HepG2 (cell line): ENCODE measurements around the gene ACBD6. TPM values are rescaled to one million over a fixed set of nuclear protein-coding genes. Genes with fewer than 3 reads are reported as not detected.
"Not testable (repeated sequence)": the region's sequence is repeated elsewhere in the genome, so short reads cannot be mapped to it uniquely, and the experiment has no call there.

ENCODE experiments used
- ATAC-seq: fragments of 200-7000 bp; cut with Tn5 transposase; 3 replicates; pipeline ENCODE4 v1.9.1; 2020; ENCODE audit warnings: mild to moderate bottlenecking, moderate library complexity
- BruUV-seq: library from RNA; stranded (reverse); fragments of 400-500 nt; replicated peaks from 2 replicates; lab custom pipeline; 2021; lab: Mats Ljungman, UMichigan
- CTCF ChIA-PET: fragments of 300-600 bp; formaldehyde crosslinking; extraction: SDS; loops from one replicate; lab custom pipeline; 2021; ENCODE audit warnings: low total read pairs, inconsistent platforms, low intra/inter-chr PET ratio; lab: Yijun Ruan, JAX
- POLR2A ChIA-PET: fragments of 350-600 bp; sonication (Branson Sonifier 250); formaldehyde crosslinking; loops from one replicate; lab custom pipeline; 2020; ENCODE audit warnings: antibody characterized with exemption, inconsistent platforms; lab: Yijun Ruan, JAX
- DNase-seq: peaks from one replicate; pipeline ENCODE4 v3.0.0-alpha.2; 2015; ENCODE audit warnings: low spot score
- FAIRE-seq: peaks from 3 replicates; lab custom pipeline; 2011; peaks lifted over from hg19 to GRCh38; lab: Jason Lieb, UNC
- H2AFZ ChIP-seq: one replicate; pipeline ENCODE4 v1.6.1; 2011; ENCODE audit warnings: low read length, inconsistent platforms
- H3K27ac ChIP-seq: fragments of 300-600 bp; 3 replicates; pipeline ENCODE4 v1.8.0; 2011; ENCODE audit warnings: mixed run types, mild to moderate bottlenecking, mixed read lengths, low read length, inconsistent platforms; ENCODE audit not compliant: insufficient read depth; ENCODE audit errors: extremely low read length
- H3K27me3 ChIP-seq, 2 experiments: fragments of 200-600 bp in 1 of 2; 2 replicates in 1 of 2; 3 replicates in 1 of 2; pipeline versions ENCODE4 v1.6.0 to v1.8.0; 2011; ENCODE audit warnings: low read length in 2 of 2, mild to moderate bottlenecking in 2 of 2, moderate library complexity in 2 of 2, inconsistent platforms in 1 of 2; ENCODE audit not compliant: insufficient read depth in 2 of 2, control insufficient read depth in 1 of 2
- H3K36me3 ChIP-seq, 2 experiments: fragments of 200-600 bp in 1 of 2; replicated peaks in 1 of 2; 2 replicates in 1 of 2; 3 replicates in 1 of 2; pipeline versions ENCODE4 v1.5.1 to v1.8.0; 2011; ENCODE audit warnings: low read length in 2 of 2, inconsistent platforms in 1 of 2; ENCODE audit not compliant: insufficient read depth in 2 of 2, control insufficient read depth in 1 of 2
- H3K4me1 ChIP-seq: 2 replicates; pipeline ENCODE4 v1.5.1; 2012; ENCODE audit warnings: low read length, inconsistent platforms; ENCODE audit not compliant: insufficient read depth
- H3K4me2 ChIP-seq: 2 replicates; pipeline ENCODE4 v1.6.0; 2011; ENCODE audit warnings: low read depth, low read length, inconsistent platforms
- H3K4me3 ChIP-seq, 3 experiments: fragments of 200-600 bp in 1 of 3; sonication (generic), shearing (Covaris generic) in 1 of 3; replicated peaks in 1 of 3; 2 replicates each; pipeline ENCODE4 v1.5.1; 2011 to 2016; ENCODE audit warnings: low read length in 3 of 3, inconsistent platforms in 2 of 3, low read depth in 2 of 3, mild to moderate bottlenecking in 2 of 3, control low read depth in 1 of 3, mixed read lengths in 1 of 3; ENCODE audit not compliant: insufficient read depth in 1 of 3
- H3K79me2 ChIP-seq: one replicate; pipeline ENCODE4 v1.6.1; 2011; ENCODE audit warnings: low read length, inconsistent platforms; ENCODE audit not compliant: insufficient read depth
- H3K9ac ChIP-seq: 2 replicates; pipeline ENCODE4 v1.6.0; 2011; ENCODE audit warnings: mild to moderate bottlenecking, low read depth, low read length, inconsistent platforms; ENCODE audit not compliant: insufficient read depth
- H3K9me3 ChIP-seq: 2 replicates; pipeline ENCODE4 v1.5.1; 2012; ENCODE audit warnings: mild to moderate bottlenecking, low read length
- H4K20me1 ChIP-seq: 2 replicates; pipeline ENCODE4 v1.6.0; 2011; ENCODE audit warnings: inconsistent platforms, mild to moderate bottlenecking, low read length, moderate library complexity; ENCODE audit not compliant: insufficient read depth
- PHF20 ChIP-seq: sonication (generic); formaldehyde crosslinking; IDR thresholded peaks from 2 replicates; pipeline ENCODE4 v1.5.0; 2020; ENCODE audit warnings: mild to moderate bottlenecking, missing genetic modification reagents
- RARA ChIP-seq: IDR thresholded peaks from 2 replicates; pipeline ENCODE4 v1.6.1; 2016; ENCODE audit warnings: missing genetic modification reagents, missing compliant biosample characterization
- SIX1 ChIP-seq: sonication (generic); formaldehyde crosslinking; IDR thresholded peaks from 2 replicates; pipeline ENCODE4 v1.4.0; 2020; ENCODE audit warnings: missing genetic modification reagents, borderline replicate concordance
- SRF ChIP-seq: IDR thresholded peaks from 2 replicates; pipeline ENCODE4 v1.6.1; 2011; ENCODE audit warnings: mild to moderate bottlenecking, low read depth, low read length, moderate library complexity
- TBL1XR1 ChIP-seq: fragments of 150-350 bp; IDR thresholded peaks from 2 replicates; pipeline ENCODE4 v1.6.1; 2014; ENCODE audit warnings: borderline replicate concordance, low read length; ENCODE audit not compliant: partially characterized antibody
- TBX3 ChIP-seq: fragments of 450-650 bp; IDR thresholded peaks from 2 replicates; pipeline ENCODE4 v1.6.1; 2017; ENCODE audit warnings: antibody characterized with exemption, mild to moderate bottlenecking, inconsistent platforms, borderline replicate concordance
- TSC22D2 ChIP-seq: sonication (generic); formaldehyde crosslinking; IDR thresholded peaks from 2 replicates; pipeline ENCODE4 v1.5.1; 2020; ENCODE audit warnings: missing genetic modification reagents, mild to moderate bottlenecking, borderline replicate concordance
- ZFP36 ChIP-seq: fragments of 150-350 bp; IDR thresholded peaks from 2 replicates; pipeline ENCODE4 v1.6.1; 2018; ENCODE audit warnings: borderline replicate concordance, low read length, low read depth; ENCODE audit not compliant: partially characterized antibody
- ZFY ChIP-seq: sonication (generic); formaldehyde crosslinking; IDR thresholded peaks from 2 replicates; pipeline ENCODE4 v1.4.0; 2020; ENCODE audit warnings: missing genetic modification reagents
- ZKSCAN8 ChIP-seq: IDR thresholded peaks from 2 replicates; pipeline ENCODE4 v1.6.1; 2016; ENCODE audit warnings: borderline replicate concordance, missing genetic modification reagents, missing compliant biosample characterization
- ZNF10 ChIP-seq: sonication (generic); formaldehyde crosslinking; IDR thresholded peaks from 2 replicates; pipeline ENCODE4 v1.4.0; 2020; ENCODE audit warnings: mild to moderate bottlenecking, low read depth, missing genetic modification reagents, borderline replicate concordance
- ZNF3 ChIP-seq: IDR thresholded peaks from 2 replicates; pipeline ENCODE4 v1.7.0; 2017; ENCODE audit warnings: inconsistent platforms
- ZNF44 ChIP-seq: sonication (generic); formaldehyde crosslinking; IDR thresholded peaks from 2 replicates; pipeline ENCODE4 v1.5.1; 2020; ENCODE audit warnings: mild to moderate bottlenecking, missing genetic modification reagents
- ZNF441 ChIP-seq: sonication (generic); formaldehyde crosslinking; IDR thresholded peaks from 2 replicates; pipeline ENCODE4 v1.7.0; 2021; ENCODE audit warnings: missing genetic modification reagents, borderline replicate concordance
- ZNF883 ChIP-seq: sonication (generic); formaldehyde crosslinking; IDR thresholded peaks from 2 replicates; pipeline ENCODE4 v1.5.1; 2020; ENCODE audit warnings: mild to moderate bottlenecking, missing genetic modification reagents; ENCODE audit errors: not compliant biosample characterization
- ZSCAN25 ChIP-seq: sonication (generic); formaldehyde crosslinking; IDR thresholded peaks from 2 replicates; pipeline ENCODE4 v1.8.0; 2022; ENCODE audit warnings: mild to moderate bottlenecking, missing genetic modification reagents
- WGBS: methylation state at CpG from one replicate; pipeline ENCODE4 v1.1.6; 2017; ENCODE audit warnings: low lambda C conversion rate; 5-methylcytosine and 5-hydroxymethylcytosine counted together
- in situ Hi-C: cut with HindIII; loops from 2 replicates; pipeline ENCODE4 v1.10.0; 2017; ENCODE audit warnings: low pct_unique_long_range_greater_than_20kb; ENCODE audit not compliant: extremely low pct_ligation_motif_present
- intact Hi-C: fragments of 100-400 bp; cut with micrococcal nuclease; formaldehyde crosslinking; loops from one replicate; pipeline ENCODE4 v1.10.0; 2022; ENCODE audit not compliant: unreplicated experiment
- polyA plus RNA-seq, 8 experiments: library from polyadenylated mRNA; depleted of rRNA in 3 of 8; stranded (reverse) in 7 of 8; unstranded in 1 of 8; fragments of >200 nt; fragmentation: Illumina TruSeq in 4 of 8; extraction: Trizol in 4 of 8; gene quantifications; 2 replicates each; pipeline versions ENCODE4 v1.2.1 to v1.2.3, GENCODE V29; 2011 to 2016; ENCODE audit warnings: low read depth in 4 of 8, missing spikeins in 1 of 8, mixed read lengths in 1 of 8; ENCODE audit not compliant: insufficient read depth in 1 of 8
- total RNA-seq, 5 experiments: library from RNA; depleted of rRNA; stranded (reverse); fragments of >200 nt; fragmentation: Illumina TruSeq; extraction: Trizol; gene quantifications; 2 replicates each; pipeline ENCODE4 v1.2.3, GENCODE V29; 2016; ENCODE audit warnings: low read depth in 1 of 5
- TF ChIP-seq, protein P1 (sequence below): sonication (generic); formaldehyde crosslinking; IDR thresholded peaks from 2 replicates; pipeline ENCODE4 v1.8.0; 2022; ENCODE audit warnings: mild to moderate bottlenecking, missing genetic modification reagents, moderate library complexity
- TF ChIP-seq, protein P2 (sequence below): IDR thresholded peaks from 2 replicates; pipeline ENCODE4 v1.6.1; 2016; ENCODE audit warnings: missing compliant biosample characterization, missing genetic modification reagents, borderline replicate concordance

ACBD6 gene
- total and polyA plus RNA-seq, 2 of the 13 experiments (the other 11 are each of a cell fraction or from before 2014, with no cell fraction given) = 33.5 to 47.2 TPM

DNA sequence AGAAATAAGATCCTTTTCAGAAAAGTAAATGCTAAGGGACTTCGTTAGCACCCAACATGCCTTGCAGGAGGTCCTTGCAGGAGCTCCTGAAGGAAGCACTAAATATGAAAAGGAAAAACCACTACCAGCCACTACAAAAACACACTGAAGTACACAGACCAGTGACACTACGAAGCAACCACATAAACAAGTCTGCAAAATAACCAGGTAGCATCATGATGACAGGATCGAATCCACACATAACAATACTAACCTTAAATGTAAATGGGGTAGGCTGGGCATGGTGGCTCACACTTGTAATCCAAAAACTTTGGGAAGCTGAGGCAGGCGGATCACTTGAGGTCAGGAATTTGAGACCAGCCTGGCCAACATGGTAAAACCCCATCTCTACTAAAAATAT is 40.7 kb downstream of the ACBD6 start:
- H3K27me3 ChIP-seq, in situ Hi-C loops: not testable (repeated sequence)

DNA sequence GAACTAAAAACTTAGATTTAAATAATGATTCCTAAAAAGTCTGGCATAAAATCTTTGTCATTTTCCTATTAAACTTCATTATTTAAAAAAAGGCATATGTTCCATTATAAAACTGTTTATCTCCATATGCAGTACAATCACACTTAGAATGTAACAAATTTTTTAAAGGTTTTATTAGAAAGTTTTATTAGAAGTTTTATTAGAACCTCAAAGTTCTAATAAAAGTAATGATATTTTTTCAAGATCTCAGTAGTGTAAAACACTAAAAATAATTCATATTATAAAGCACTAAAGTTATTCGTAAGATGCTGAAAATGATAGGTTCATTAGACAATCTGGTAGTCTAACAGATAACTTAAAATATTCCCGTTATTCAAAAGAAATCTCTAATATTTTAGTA is 43.6 kb downstream of the ACBD6 start:
- Histone ChIP-seq H3K36me3 (no peaks in the 10 kb centered on the region; a peak in 1 of 5 replicates), H2AFZ (no peak overlapping the region), H3K9ac (no peak overlapping the region), H3K4me1 (peaks cover 8% of the 10 kb centered on the region), H3K4me2 (no peak overlapping the region), H3K4me3 (no peak overlapping the region), H3K79me2 (peaks cover 11% of the 10 kb centered on the region), H3K27me3 (no peaks in the 10 kb centered on the region), H4K20me1 (no peaks in the 10 kb centered on the region), H3K9me3 (peaks cover 21% of the 10 kb centered on the region; the same call in 1 of the 2 replicates), H3K27ac (no peak overlapping the region)
- 94% methylated on average over 2 of the region's 2 CpGs for WGBS
- DNase-seq (no peak), FAIRE-seq (no peak), ATAC-seq (no peak)
- TF ChIP-seq, protein P1, sequence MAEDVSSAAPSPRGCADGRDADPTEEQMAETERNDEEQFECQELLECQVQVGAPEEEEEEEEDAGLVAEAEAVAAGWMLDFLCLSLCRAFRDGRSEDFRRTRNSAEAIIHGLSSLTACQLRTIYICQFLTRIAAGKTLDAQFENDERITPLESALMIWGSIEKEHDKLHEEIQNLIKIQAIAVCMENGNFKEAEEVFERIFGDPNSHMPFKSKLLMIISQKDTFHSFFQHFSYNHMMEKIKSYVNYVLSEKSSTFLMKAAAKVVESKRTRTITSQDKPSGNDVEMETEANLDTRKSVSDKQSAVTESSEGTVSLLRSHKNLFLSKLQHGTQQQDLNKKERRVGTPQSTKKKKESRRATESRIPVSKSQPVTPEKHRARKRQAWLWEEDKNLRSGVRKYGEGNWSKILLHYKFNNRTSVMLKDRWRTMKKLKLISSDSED = no peak
- TF ChIP-seq ZNF10 (CRISPR knock-in tag) (no peak), ZFY (no peak), ZFP36 (no peak), ZKSCAN8 (CRISPR knock-in tag) (no peak), TBX3 (no peak), ZSCAN25 (CRISPR knock-in tag) (no peak), ZNF44 (CRISPR knock-in tag) (no peak), ZNF883 (CRISPR knock-in tag) (no peak), SRF (no peak), TBL1XR1 (no peak), SIX1 (no peak), TSC22D2 (CRISPR knock-in tag) (no peak), ZNF441 (no peak), ZNF3 (no peak), PHF20 (CRISPR knock-in tag) (no peak), RARA (no peak)
- TF ChIP-seq, protein P2, sequence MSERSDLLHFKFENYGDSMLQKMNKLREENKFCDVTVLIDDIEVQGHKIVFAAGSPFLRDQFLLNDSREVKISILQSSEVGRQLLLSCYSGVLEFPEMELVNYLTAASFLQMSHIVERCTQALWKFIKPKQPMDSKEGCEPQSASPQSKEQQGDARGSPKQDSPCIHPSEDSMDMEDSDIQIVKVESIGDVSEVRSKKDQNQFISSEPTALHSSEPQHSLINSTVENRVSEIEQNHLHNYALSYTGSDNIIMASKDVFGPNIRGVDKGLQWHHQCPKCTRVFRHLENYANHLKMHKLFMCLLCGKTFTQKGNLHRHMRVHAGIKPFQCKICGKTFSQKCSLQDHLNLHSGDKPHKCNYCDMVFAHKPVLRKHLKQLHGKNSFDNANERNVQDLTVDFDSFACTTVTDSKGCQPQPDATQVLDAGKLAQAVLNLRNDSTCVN (CRISPR knock-in tag) = no peak
- POLR2A ChIA-PET = no interaction called here
- intact Hi-C loops (no loop called here), in situ Hi-C loops (no loop called here)
- no TSS peak for BruUV-seq
- CTCF ChIA-PET = no interaction called here

More for the DNA sequence above, 40.7 kb downstream of the ACBD6 start:
- H3K9ac ChIP-seq, H3K4me3 ChIP-seq, BruUV-seq, POLR2A ChIA-PET, CTCF ChIA-PET, FAIRE-seq, intact Hi-C loops, H3K27ac ChIP-seq, ATAC-seq, H4K20me1 ChIP-seq, DNase-seq, H3K4me2 ChIP-seq, H2AFZ ChIP-seq, H3K36me3 ChIP-seq, H3K4me1 ChIP-seq: not testable (repeated sequence)
- 97% methylated on average over 4 of the region's 4 CpGs for WGBS
- peaks cover 19% of the 10 kb centered on the region for H3K79me2 ChIP-seq
- peaks cover 27% of the 10 kb centered on the region for H3K9me3 ChIP-seq
